K562 treated with DMSO at 1 percent for 4 hours (cell line): ENCODE measurements around the gene GNL2. TPM values are rescaled to one million over a fixed set of nuclear protein-coding genes. Genes with fewer than 3 reads are reported as not detected.

Experiments used
- total RNA-seq: library from RNA; unstranded; fragments of 300-600 nt; gene quantifications from 2 replicates; pipeline ENCODE4 v1.2.3, GENCODE V29; 2022; ENCODE audit not compliant: insufficient read depth

Gene GNL2
- total RNA-seq = 80.0 and 87.8 TPM in 2 replicates

GRCh38 chr1:37595440-37596181, at the start of gene GNL2:
Gene GNL2, minus strand, starts transcription at chr1:37595937. Its CDS starts 115 bp downstream, at chr1:37595822.

GRCh38 chr1:37634244-37634991, 38.7 kb upstream of the GNL2 start, which contains the start of gene RSPO1:
Gene RSPO1, minus strand, starts transcription at chr1:37634892. Its CDS starts 5,231 bp downstream, at chr1:37629661.

GRCh38 chr1:37556712-37557196, 39.0 kb downstream of the GNL2 start, which contains the start of gene DNALI1:
Gene DNALI1, plus strand, starts transcription at chr1:37556940. Its CDS starts 55 bp downstream, at chr1:37556995.

GRCh38 chr1:37553927-37554808, 41.6 kb downstream of the GNL2 start, which contains the start of gene SNIP1:
Gene SNIP1, minus strand, starts transcription at chr1:37554293. Its CDS starts 64 bp downstream, at chr1:37554229.

Other genes starting within 250 kb of the GNL2 start
- 7.6 and 14.4 TPM in 2 replicates for gene ZC3H12A, start 121.4 kb downstream of the GNL2 start, total RNA-seq
- 41.3 and 63.6 TPM in 2 replicates for gene MEAF6, start 81.2 kb downstream of the GNL2 start, total RNA-seq
- 8.8 and 11.5 TPM in 2 replicates for gene SNIP1, start 41.6 kb downstream of the GNL2 start, total RNA-seq
- gene DNALI1, start 39.0 kb downstream of the GNL2 start, total RNA-seq = 0.97 and 1.9 TPM in 2 replicates
- not detected in 2 replicates for gene RSPO1, start 39.0 kb upstream of the GNL2 start, total RNA-seq
- gene CDCA8, start 96.6 kb upstream of the GNL2 start, total RNA-seq = 61.6 and 73.4 TPM in 2 replicates
- not detected in 2 replicates for gene EPHA10, start 169.2 kb upstream of the GNL2 start, total RNA-seq
- not detected in 2 replicates for gene MANEAL, start 197.9 kb upstream of the GNL2 start, total RNA-seq
- 82.4 and 87.8 TPM in 2 replicates for gene C1orf122, start 211.9 kb upstream of the GNL2 start, total RNA-seq
- gene YRDC, start 212.3 kb upstream of the GNL2 start, total RNA-seq = 53.4 and 53.5 TPM in 2 replicates